ENCODE results near the gene RALGDS. TPM values are rescaled to one million over a fixed set of nuclear protein-coding genes. Genes with fewer than 3 reads are reported as not detected.

Gene RALGDS
- polyA plus RNA-seq, 1 donor from 2014 or later = 16.9 TPM

DNA sequence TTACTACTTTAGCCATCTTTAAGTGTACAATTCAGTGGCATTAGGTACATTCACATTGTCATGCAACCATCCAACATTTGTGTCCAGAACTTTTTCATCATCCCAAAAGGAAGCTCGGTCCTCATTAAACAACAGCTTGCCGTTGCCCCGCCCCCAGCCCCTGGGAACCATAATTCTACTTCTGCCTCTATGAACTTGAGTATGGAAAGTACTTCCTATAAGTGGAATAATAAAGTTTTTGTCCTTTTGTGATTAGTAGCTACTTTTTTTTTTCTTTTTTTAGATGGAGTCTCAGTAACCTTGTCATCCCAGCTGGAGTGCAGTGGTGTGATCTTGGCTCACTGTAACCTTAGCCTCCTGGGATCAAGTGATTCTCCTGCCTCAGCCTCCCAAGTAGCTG, 37.7 kb upstream of the RALGDS start:
- Mint-ChIP-seq H3K27ac (peak overlapping the region in 1 of 3 donors; percentile 59), H3K4me3 (no peak overlapping the region), H3K27me3 (no peaks in the 10 kb centered on the region), H3K4me1 (peaks cover 5 to 12% (median 9%) of the 10 kb centered on the region in 3 donors), H3K9me3 (no peaks in the 10 kb centered on the region), H3K36me3 (peaks cover 2% of the 10 kb centered on the region)

DNA sequence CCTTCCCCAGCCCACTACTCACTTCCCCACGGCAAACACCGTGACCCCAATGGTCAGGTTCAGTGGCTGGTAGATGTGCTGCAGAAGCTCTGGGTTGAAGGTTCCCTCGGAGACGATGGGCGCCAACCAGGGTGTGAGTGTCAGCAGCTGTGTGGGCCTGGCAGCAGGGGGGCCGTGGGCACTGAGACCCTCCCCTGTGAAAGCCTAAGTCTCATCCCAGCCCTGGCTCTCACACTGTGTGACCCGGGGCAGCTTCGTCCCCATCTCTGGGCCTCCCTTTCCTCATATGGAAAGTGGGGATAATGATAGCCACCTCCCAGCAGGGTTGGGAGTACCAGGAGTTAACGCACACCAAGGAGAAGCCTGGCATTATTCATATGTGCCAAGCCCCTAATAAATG, 34.1 kb upstream of the RALGDS start:
- no peak overlapping the region for H3K27ac Mint-ChIP-seq
- H3K4me3 Mint-ChIP-seq = no peak overlapping the region
- H3K27me3 Mint-ChIP-seq = no peaks in the 10 kb centered on the region

DNA sequence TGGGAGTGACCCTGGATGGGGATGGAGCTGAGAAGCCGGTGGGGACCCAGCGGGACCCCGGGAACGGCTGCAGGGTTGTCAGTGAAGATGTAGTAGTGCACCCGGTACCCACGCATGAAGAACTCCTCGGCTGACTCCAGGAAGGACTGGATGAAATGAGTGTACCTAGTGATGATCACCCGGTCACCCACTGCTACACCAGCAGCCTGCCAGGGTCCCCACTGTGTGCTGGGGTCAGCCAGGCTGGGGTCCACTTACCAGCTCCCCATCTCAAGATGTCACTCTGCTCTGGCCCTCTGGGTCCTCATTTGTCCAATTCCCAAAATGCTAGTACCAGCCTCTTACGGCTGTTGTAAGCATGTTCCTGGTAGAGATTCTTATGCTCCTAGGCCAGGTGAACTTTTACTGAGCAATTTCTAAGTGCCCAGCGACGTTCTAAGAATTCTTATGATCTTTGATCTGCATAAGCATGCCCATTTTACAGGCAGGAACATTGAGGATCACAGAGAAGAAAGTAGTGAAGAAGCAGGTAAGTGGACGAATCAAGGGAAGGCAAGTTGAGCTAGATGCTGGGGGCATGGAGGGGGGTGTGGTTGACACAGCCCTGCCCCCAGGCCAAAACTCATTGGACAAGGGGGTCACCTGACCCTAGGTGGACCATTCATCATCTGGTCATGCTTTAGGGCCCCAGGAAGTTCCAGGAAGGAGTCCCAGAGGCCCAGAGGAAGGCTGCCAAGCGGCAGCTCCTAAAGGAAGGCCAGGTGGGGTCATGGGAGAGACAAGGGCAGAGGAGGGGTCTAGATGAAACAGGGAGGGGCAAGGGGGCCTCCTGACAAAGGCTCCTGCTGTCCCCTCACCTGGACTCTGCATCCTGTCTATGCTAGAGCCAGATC, 33.3 kb upstream of the RALGDS start:
- Mint-ChIP-seq H3K9me3 (no peaks in the 10 kb centered on the region), H3K4me3 (no peak overlapping the region), H3K27ac (peak overlapping the region in 1 of 3 donors; percentile 31), H3K27me3 (no peaks in the 10 kb centered on the region), H3K4me1 (peaks cover 2 to 4% (median 3%) of the 10 kb centered on the region in 3 donors), H3K36me3 (no peaks in the 10 kb centered on the region)

More for the DNA sequence above, 34.1 kb upstream of the RALGDS start:
- Mint-ChIP-seq H3K36me3 (no peaks in the 10 kb centered on the region), H3K9me3 (no peaks in the 10 kb centered on the region), H3K4me1 (peaks cover 0 to 3% (median 2%) of the 10 kb centered on the region in 3 donors)

DNA sequence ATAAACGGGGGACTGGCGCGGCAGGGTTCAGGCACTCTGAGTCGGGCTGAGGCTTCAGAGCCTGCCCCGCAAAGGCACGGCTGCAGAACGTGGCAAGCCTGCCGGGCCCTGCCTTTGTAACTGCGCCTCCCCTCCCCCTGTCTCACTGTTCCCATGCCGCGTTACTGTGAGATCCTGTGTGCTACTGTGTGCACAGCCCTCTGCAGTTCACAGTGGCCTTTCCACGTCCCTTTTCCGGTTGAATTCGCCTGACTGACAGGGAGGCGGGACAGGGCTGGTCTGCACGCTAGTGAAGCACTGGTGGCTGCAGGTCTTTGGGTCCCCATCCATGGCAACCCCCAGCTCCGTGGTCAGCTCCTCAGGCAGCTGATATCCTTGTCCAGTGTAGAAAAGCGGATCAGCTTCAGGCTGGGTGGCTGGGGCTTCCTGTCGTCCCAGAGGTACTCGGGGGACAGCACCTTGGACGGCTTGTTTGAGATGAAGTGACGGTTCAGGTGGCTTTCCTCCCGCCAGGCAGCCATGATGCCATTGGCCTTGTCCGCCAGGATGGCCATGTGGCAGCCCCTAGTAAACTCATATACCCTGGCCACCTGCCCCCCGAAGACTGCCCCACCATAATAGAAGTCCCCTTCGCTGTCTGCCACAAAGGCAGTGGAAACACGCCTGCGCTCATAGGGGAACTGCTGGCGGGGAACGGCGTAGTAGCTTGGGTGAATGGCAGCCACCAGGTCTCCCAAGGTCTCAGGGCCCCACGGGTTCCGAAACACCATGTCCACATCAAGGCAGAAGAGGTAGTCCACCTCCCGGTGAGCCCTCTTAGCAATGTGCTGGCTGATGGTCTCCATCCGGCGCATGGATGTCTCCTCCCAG, 32.4 kb upstream of the RALGDS start:
- peak overlapping the region in 1 of 4 donors; percentile 57 for H3K4me3 Mint-ChIP-seq
- peak overlapping the region in 1 of 3 donors; percentile 90 for H3K27ac Mint-ChIP-seq
- peaks cover 2 to 4% (median 2%) of the 10 kb centered on the region in 3 donors for H3K4me1 Mint-ChIP-seq
- H3K36me3 Mint-ChIP-seq = no peaks in the 10 kb centered on the region
- H3K27me3 Mint-ChIP-seq = no peaks in the 10 kb centered on the region
- no peaks in the 10 kb centered on the region for H3K9me3 Mint-ChIP-seq

DNA sequence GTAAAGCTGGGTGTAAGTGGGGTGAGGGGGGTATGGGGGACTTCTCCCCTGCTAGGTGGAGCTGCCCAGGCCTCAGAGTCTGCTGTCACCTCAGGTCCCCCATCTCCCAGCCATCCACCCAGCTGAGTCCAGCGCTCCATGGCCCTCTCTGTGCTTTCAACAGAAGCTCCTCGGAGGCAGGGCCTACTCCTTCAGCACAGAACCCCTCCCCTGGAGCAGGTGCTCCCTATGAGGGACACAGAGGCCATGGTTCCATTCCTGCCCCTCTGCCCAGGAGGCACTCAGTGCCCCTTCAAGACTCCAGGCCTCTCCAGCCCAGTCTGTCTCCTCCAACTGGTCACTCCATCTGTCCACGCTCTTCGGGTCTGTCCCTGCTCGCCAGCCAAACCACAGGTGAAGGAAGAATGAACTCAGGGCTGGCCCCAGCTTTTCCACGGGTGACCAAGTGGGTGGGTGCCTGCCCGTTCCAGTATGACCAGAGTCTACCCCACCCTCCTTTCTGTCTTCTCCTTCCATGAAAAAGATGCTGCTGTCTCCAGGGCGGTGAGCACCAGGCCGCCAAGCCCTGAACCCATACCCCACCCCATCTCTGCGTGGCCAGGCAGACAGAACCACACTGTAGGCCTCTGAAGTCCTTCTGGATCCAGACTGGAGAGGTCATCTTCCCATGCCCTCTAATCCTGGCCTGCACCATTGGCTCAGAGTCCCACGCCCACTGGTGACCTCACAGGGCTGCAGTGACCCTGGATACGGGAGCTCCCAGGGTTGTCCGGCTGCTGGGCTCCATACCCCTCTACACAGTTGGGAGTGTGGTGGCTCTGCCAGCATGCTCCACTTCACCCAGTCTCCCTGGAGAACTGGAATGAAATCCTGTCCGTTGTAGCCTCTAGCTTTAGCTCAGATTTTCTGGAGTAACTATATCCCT, 30.8 kb upstream of the RALGDS start:
- H3K9me3 Mint-ChIP-seq = no peaks in the 10 kb centered on the region
- no peaks in the 10 kb centered on the region for H3K36me3 Mint-ChIP-seq
- no peaks in the 10 kb centered on the region for H3K27me3 Mint-ChIP-seq
- H3K4me1 Mint-ChIP-seq = peaks cover 10 to 12% (median 11%) of the 10 kb centered on the region in 3 donors
- peak overlapping the region in 2 of 3 donors; percentile 90 to 96 for H3K27ac Mint-ChIP-seq
- H3K4me3 Mint-ChIP-seq = peak overlapping the region in 1 of 4 donors; percentile 74

DNA sequence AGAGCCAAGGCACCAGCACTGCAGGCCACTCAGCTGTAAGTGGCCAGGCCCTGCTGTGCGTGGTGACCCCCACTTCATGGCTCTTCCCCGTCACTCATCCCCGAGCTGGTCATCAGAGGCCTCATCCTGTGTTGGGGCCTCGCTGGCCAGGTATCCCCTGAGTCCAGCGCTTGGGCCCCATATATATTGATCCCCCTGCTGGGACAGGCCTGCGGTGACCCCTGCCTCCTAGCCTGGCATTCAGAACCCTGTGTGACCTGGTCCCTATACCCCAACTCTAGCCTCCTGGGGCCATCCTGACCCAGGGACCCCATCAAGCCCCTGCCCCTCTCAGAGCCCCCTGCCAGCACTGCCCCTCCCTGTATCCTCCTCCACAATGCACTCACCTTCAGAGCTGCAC, 30.0 kb upstream of the RALGDS start:
- peak overlapping the region in 2 of 4 donors; percentile 16 to 74 for H3K4me3 Mint-ChIP-seq
- peaks cover 11 to 15% (median 12%) of the 10 kb centered on the region in 3 donors for H3K4me1 Mint-ChIP-seq
- H3K27me3 Mint-ChIP-seq = no peaks in the 10 kb centered on the region
- peak overlapping the region in 2 of 3 donors; percentile 90 to 91 for H3K27ac Mint-ChIP-seq
- H3K9me3 Mint-ChIP-seq = no peaks in the 10 kb centered on the region
- no peaks in the 10 kb centered on the region for H3K36me3 Mint-ChIP-seq

DNA sequence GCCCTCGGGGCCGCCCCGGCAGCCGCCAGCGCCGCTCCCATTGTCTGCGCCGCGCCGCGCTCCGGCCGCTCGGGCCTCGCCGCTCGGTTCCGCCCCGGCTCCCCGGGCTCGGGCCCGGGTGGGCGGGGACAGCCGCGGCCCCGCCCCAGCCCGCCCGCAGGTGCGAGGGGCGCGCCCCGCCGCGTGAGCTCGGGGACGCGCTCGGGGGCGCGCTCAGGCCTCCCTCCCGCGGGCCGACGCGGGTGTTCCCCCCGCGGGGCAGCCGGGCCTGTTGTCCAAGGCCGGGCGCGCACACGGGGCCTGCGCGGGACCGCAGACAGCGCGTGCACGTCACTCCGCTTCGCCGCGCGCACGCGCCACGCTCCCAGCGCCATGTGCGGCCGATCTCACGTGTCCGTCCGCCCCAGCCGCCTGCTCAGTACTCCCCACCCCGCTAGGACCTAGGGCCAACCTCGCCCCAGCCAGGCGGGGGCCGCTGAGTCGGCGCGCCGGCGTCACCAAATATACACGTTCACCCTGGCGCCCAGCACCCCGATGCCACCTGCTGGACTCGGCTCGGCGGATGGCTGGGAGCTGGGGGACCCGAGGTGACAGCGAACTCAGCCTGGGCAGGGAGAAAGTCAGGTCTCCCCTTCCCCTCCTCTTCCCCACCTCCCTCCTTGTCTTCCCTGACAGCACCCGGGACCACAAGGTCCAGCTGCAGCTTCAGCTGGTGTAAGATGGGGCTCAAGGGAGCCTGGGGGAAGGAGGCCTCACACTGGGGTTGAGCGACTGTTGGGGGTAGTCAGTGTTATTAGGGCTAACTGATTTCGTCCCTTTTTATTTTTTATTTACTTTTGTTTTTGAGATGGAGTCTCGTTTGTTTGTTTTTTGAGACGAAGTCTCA, 28.3 kb upstream of the RALGDS start:
- H3K27ac Mint-ChIP-seq = peak overlapping the region; percentile 90 to 92 (median 91)
- H3K9me3 Mint-ChIP-seq = no peaks in the 10 kb centered on the region
- no peaks in the 10 kb centered on the region for H3K36me3 Mint-ChIP-seq
- peaks cover 13 to 24% (median 16%) of the 10 kb centered on the region in 3 donors for H3K4me1 Mint-ChIP-seq
- H3K4me3 Mint-ChIP-seq = peak overlapping the region; percentile 75 to 90 (median 84)
- no peaks in the 10 kb centered on the region for H3K27me3 Mint-ChIP-seq

DNA sequence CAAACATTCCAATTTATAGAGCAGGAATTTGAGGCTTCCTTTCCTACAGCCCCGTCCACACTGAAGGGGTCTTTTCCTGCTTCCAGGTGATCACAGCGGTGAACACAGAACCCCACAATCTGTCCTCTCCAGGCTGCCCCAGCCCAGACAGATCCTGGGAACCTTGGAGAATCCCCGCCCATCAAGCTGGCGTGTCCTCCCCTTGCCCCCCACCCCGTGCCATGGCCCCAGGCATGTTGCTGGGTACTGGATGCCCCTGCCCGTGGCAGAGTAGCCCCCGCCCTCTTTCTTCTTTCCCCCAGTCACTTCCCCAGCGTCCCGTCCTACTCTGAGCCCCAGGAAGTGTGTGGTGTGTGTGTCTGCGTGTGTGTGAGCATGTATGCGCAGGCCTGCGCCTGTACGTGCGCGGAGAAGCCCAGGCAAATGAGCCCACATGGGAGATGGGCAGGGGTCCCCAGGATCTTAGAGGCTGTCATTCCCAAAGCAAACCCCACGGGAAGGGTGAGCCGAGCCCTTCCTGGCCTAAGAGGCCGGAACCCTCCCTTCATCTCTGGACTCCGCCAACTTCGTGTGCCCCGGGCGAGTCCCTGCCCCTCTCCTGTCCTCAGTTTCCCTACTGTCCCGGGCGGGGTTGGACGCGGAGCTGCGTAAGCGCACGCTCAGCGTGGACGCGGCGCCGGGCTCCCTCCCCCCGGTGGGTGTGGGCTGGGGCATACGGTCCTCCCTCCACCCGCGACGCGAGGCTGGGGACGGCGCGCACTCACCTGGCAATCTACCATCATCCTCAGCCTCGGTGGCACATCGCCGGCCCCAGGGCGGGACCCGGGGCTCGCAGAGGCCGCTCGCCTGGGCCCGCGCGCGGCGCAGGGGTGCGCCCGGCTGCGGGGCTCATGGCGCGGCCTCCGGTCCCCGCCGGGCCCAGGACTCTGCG, 27.4 kb upstream of the RALGDS start:
- Mint-ChIP-seq H3K27me3 (no peaks in the 10 kb centered on the region), H3K36me3 (no peaks in the 10 kb centered on the region), H3K9me3 (no peaks in the 10 kb centered on the region), H3K27ac (peak overlapping the region; percentile 94 to 99 (median 99)), H3K4me3 (peak overlapping the region; percentile 85 to 97 (median 94)), H3K4me1 (peaks cover 17 to 30% (median 22%) of the 10 kb centered on the region in 3 donors)

DNA sequence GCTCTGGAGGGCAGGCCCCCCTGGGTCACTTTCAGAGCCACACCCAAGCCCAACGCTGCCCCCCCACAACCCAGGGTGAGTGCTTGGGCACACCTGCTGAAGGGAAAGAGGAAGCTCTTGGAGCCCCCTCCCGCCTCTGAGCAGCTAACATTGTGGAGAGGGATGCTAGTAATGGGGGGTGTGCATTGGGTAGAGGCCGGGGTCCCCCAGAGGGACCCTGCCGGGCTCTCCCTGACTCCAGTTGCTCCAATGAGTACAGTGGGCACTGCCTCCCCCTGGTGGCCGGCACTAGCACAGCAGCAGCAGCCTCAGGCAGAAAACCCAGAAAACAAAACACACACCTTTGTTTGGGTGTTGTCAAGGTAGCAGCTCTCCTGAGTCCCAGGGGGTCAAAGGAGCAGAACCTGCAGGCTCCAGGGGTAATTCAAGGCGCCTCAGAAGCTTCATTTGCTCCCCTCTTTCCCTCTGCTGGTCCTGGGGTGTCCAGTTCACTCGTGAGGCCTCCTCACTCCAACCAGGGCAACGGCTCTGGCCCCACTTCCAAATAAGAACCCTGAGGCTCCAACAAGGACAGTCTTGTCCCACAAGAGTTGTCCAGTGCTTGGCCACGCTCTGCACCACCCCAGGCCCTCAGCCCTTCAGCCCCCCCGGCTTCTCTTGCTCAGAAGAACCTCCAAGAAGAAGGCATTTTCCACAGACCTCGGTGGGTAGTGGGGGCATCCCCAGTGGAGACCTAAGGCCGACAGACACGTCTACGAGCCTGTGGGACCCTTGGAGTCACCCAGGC, 26.6 kb upstream of the RALGDS start:
- H3K4me1 Mint-ChIP-seq = peaks cover 20 to 34% (median 25%) of the 10 kb centered on the region in 3 donors
- H3K9me3 Mint-ChIP-seq = no peaks in the 10 kb centered on the region
- no peaks in the 10 kb centered on the region for H3K36me3 Mint-ChIP-seq
- peak overlapping the region; percentile 94 to 99 (median 99) for H3K27ac Mint-ChIP-seq
- H3K27me3 Mint-ChIP-seq = no peaks in the 10 kb centered on the region
- peak overlapping the region; percentile 85 to 97 (median 94) for H3K4me3 Mint-ChIP-seq

DNA sequence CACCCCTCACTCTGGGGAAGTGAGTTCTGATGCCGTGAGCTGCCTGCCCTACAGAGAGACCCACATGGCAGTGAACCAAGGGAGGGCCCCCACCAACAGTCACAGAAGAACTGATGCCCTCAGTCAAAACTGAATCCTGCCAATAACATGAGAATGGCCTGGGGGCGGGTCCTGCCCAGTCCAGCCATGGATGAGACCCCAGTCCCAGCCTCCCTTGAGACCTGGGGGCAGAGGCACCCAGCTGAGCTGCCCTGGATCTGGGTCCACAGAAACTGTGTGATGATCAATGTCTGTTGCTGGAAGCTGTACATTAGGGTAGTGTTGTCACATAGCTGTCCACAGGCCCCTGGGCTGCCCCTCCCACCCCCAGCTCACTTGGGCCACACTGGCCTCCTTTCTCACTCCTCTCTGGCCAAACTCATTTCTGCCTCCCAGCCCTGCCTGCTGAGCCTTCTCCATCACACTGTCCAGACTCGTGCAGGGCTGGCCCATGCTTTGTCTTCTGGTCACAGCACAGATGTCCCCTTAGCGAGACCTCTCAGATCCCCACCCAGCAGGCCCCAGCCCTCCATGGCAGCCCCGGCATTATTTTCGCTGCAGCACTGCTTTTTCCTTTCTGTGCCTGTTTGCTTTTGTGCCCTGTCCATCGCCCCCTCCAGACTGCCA, 25.8 kb upstream of the RALGDS start:
- no peaks in the 10 kb centered on the region for H3K9me3 Mint-ChIP-seq
- peak overlapping the region; percentile 94 to 99 (median 99) for H3K27ac Mint-ChIP-seq
- H3K4me1 Mint-ChIP-seq = peaks cover 26 to 38% (median 30%) of the 10 kb centered on the region in 3 donors
- H3K27me3 Mint-ChIP-seq = no peaks in the 10 kb centered on the region
- H3K36me3 Mint-ChIP-seq = no peaks in the 10 kb centered on the region
- peak overlapping the region in 3 of 4 donors; percentile 9 to 97 (median 85) for H3K4me3 Mint-ChIP-seq

All from IgD-negative memory B cell (primary cell).